SK-N-SH treated with all-trans-retinoic acid at 6 μM for 48 hours (cell line): ENCODE results near the gene EPC2.

Experiments
- ATAC-seq: fragments of 200-7000 bp; cut with Tn5 transposase; 3 replicates; pipeline ENCODE4 v1.9.1; 2020; ENCODE audit warnings: mild to moderate bottlenecking, moderate library complexity
- ARNTL ChIP-seq: fragments of 450-650 bp; formaldehyde crosslinking; IDR thresholded peaks from 2 replicates; pipeline ENCODE4 v1.5.0; 2020; ENCODE audit warnings: low read depth, mild to moderate bottlenecking, moderate library complexity, borderline replicate concordance
- BACH2 ChIP-seq: fragments of 250-450 bp; sonication (Bioruptor Pico); IDR thresholded peaks from 2 replicates; pipeline ENCODE4 v1.9.0; 2021; ENCODE audit warnings: mild to moderate bottlenecking, borderline replicate concordance
- CREB5 ChIP-seq: fragments of 250-450 bp; sonication (Bioruptor Pico); IDR thresholded peaks from 2 replicates; pipeline ENCODE4 v1.5.1; 2020; ENCODE audit warnings: low read depth, mild to moderate bottlenecking, moderate library complexity
- CSDC2 ChIP-seq: fragments of 250-450 bp; sonication (Bioruptor Pico); IDR thresholded peaks from 2 replicates; pipeline ENCODE4 v1.5.0; 2020; ENCODE audit warnings: mild to moderate bottlenecking, moderate library complexity
- CSRNP3 ChIP-seq: fragments of 250-450 bp; sonication (Bioruptor Pico); IDR thresholded peaks from 2 replicates; pipeline ENCODE4 v1.5.1; 2021; ENCODE audit warnings: mild to moderate bottlenecking, moderate library complexity
- ESRRG ChIP-seq: fragments of 250-450 bp; sonication (Bioruptor Pico); IDR thresholded peaks from 2 replicates; pipeline ENCODE4 v1.6.1; 2021; ENCODE audit warnings: mild to moderate bottlenecking
- GLIS3 ChIP-seq: fragments of 250-450 bp; sonication (Bioruptor Pico); IDR thresholded peaks from 2 replicates; pipeline ENCODE4 v1.5.0; 2020; ENCODE audit warnings: mild to moderate bottlenecking, moderate library complexity
- ISL1 ChIP-seq: fragments of 250-450 bp; sonication (Bioruptor Pico); IDR thresholded peaks from 2 replicates; pipeline ENCODE4 v2.1.2; 2022; ENCODE audit warnings: mild to moderate bottlenecking, moderate library complexity
- OSR1 ChIP-seq: fragments of 250-450 bp; sonication (Bioruptor Pico); IDR thresholded peaks from 2 replicates; pipeline ENCODE4 v1.8.0; 2022; ENCODE audit warnings: moderate library complexity, mild to moderate bottlenecking, inconsistent platforms
- PPARA ChIP-seq: fragments of 250-450 bp; sonication (Bioruptor Pico); IDR thresholded peaks from 2 replicates; pipeline ENCODE4 v1.5.0; 2020; ENCODE audit warnings: mild to moderate bottlenecking, borderline replicate concordance
- RARB ChIP-seq: fragments of 250-450 bp; sonication (Bioruptor Pico); IDR thresholded peaks from 2 replicates; pipeline ENCODE4 v1.8.0; 2021; ENCODE audit warnings: mild to moderate bottlenecking, moderate library complexity
- SNAI2 ChIP-seq: fragments of 250-450 bp; sonication (Bioruptor Pico); IDR thresholded peaks from 2 replicates; pipeline ENCODE4 v1.5.0; 2020; ENCODE audit warnings: mild to moderate bottlenecking, moderate library complexity
- TCF4 ChIP-seq: fragments of 250-450 bp; sonication (Bioruptor Pico); IDR thresholded peaks from 2 replicates; pipeline ENCODE4 v1.8.0; 2021; ENCODE audit warnings: mild to moderate bottlenecking, moderate library complexity, borderline replicate concordance
- TOX ChIP-seq: fragments of 250-450 bp; sonication (Bioruptor Pico); IDR thresholded peaks from 2 replicates; pipeline ENCODE4 v1.8.0; 2021; ENCODE audit warnings: mild to moderate bottlenecking, moderate library complexity, borderline replicate concordance
- TSHZ2 ChIP-seq: fragments of 250-450 bp; sonication (Bioruptor Pico); IDR thresholded peaks from 2 replicates; pipeline ENCODE4 v1.5.0; 2020; ENCODE audit warnings: mild to moderate bottlenecking, moderate library complexity
- ZC3H10 ChIP-seq: fragments of 250-450 bp; sonication (Bioruptor Pico); IDR thresholded peaks from 2 replicates; pipeline ENCODE4 v1.5.1; 2021; ENCODE audit warnings: mild to moderate bottlenecking, moderate library complexity
- ZFP3 ChIP-seq: fragments of 250-450 bp; sonication (Bioruptor Pico); IDR thresholded peaks from 2 replicates; pipeline ENCODE4 v1.5.0; 2020; ENCODE audit warnings: mild to moderate bottlenecking, moderate library complexity
- ZFP30 ChIP-seq: fragments of 450-650 bp; formaldehyde crosslinking; IDR thresholded peaks from 2 replicates; pipeline ENCODE4 v1.5.0; 2022; ENCODE audit warnings: mild to moderate bottlenecking, moderate library complexity
- ZNF565 ChIP-seq: fragments of 450-650 bp; formaldehyde crosslinking; conservative IDR thresholded peaks from 2 replicates; pipeline ENCODE4 v1.5.0; 2020; ENCODE audit warnings: low read depth, mild to moderate bottlenecking, moderate library complexity
- ZNF70 ChIP-seq: fragments of 450-650 bp; formaldehyde crosslinking; IDR thresholded peaks from 2 replicates; pipeline ENCODE4 v1.5.0; 2020; ENCODE audit warnings: mild to moderate bottlenecking, moderate library complexity
- ZNF8 ChIP-seq: fragments of 450-650 bp; formaldehyde crosslinking; IDR thresholded peaks from 2 replicates; pipeline ENCODE4 v1.5.0; 2020; ENCODE audit warnings: mild to moderate bottlenecking, moderate library complexity
- TF ChIP-seq, protein P1 (sequence below): fragments of 250-450 bp; sonication (Bioruptor Pico); IDR thresholded peaks from 2 replicates; pipeline ENCODE4 v1.8.0; 2020; ENCODE audit warnings: mild to moderate bottlenecking, moderate library complexity, borderline replicate concordance

The EPC2 gene

DNA sequence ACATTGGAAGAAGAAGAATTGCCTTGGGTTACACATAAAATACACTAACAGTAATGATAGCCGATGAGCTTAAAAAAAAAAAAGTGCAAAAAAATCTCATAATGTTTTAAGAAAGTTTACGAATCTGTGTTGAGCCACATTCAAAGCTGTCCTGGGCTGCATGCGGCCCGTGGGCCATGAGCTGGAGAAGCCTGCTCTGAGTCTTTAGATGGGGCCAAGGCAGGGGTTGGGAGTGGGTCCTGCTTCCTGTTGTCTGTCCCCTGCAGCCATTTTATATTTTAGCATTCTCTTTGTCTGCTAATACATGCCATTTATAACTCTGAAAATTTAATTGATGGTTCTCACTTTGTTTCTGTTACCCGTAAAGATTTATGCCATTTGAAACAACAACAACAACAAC, 93.2 kb downstream of the EPC2 start (continued):
- TF ChIP-seq CSDC2 (CRISPR knock-in tag) (no peak), ZNF565 (CRISPR knock-in tag) (no peak), ZFP3 (no peak), CSRNP3 (no peak), ZNF70 (CRISPR knock-in tag) (no peak), ZC3H10 (no peak), ZFP30 (CRISPR knock-in tag) (no peak)

GRCh38 chr2:148739454-148740105, 95.0 kb downstream of the EPC2 start:
- no peak for TF ChIP-seq ZNF70 (CRISPR knock-in tag)
- no peak for TF ChIP-seq ESRRG (CRISPR knock-in tag)
- no peak for TF ChIP-seq ARNTL
- no peak for TF ChIP-seq ZNF565 (CRISPR knock-in tag)
- TF ChIP-seq TCF4: no peak
- TF ChIP-seq ISL1 (CRISPR knock-in tag): no peak
- TF ChIP-seq TOX: no peak
- TF ChIP-seq, protein P1, sequence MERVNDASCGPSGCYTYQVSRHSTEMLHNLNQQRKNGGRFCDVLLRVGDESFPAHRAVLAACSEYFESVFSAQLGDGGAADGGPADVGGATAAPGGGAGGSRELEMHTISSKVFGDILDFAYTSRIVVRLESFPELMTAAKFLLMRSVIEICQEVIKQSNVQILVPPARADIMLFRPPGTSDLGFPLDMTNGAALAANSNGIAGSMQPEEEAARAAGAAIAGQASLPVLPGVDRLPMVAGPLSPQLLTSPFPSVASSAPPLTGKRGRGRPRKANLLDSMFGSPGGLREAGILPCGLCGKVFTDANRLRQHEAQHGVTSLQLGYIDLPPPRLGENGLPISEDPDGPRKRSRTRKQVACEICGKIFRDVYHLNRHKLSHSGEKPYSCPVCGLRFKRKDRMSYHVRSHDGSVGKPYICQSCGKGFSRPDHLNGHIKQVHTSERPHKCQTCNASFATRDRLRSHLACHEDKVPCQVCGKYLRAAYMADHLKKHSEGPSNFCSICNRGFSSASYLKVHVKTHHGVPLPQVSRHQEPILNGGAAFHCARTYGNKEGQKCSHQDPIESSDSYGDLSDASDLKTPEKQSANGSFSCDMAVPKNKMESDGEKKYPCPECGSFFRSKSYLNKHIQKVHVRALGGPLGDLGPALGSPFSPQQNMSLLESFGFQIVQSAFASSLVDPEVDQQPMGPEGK: no peak
- TF ChIP-seq CREB5 (CRISPR knock-in tag): no peak
- no peak for TF ChIP-seq PPARA (CRISPR knock-in tag)
- TF ChIP-seq ZFP3: no peak
- no peak for TF ChIP-seq CSDC2 (CRISPR knock-in tag)
- no peak for TF ChIP-seq ZFP30 (CRISPR knock-in tag)
- TF ChIP-seq BACH2 (CRISPR knock-in tag): no peak
- TF ChIP-seq OSR1: no peak
- no peak for ATAC-seq

DNA sequence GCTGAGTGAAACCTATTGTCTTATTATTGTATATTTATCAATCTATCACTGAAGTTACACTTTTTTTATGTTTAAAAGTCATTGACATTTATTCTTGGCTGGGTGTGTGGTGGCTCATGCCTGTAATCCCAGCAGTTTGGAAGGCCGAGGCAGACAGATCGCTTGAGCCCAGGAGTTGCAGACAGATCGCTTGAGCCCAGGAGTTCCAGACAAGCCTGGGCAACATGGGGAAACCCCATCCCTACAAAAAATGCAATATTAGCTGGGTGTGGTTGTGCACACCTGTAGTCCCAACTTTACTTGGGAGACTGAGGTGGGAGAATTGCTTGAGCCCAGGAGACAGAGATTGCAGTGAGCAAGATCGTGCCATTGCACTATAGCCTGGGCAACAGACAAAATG, 97.8 kb downstream of the EPC2 start:
- TF ChIP-seq GLIS3 (CRISPR knock-in tag): no peak
- no peak for TF ChIP-seq ARNTL
- TF ChIP-seq SNAI2 (CRISPR knock-in tag): no peak
- TF ChIP-seq ISL1 (CRISPR knock-in tag): no peak
- TF ChIP-seq TCF4: no peak
- TF ChIP-seq ESRRG (CRISPR knock-in tag): no peak
- TF ChIP-seq ZNF8 (CRISPR knock-in tag): no peak
- no peak for TF ChIP-seq ZFP30 (CRISPR knock-in tag)
- TF ChIP-seq CREB5 (CRISPR knock-in tag): no peak
- TF ChIP-seq ZFP3: no peak
- ATAC-seq: no peak

DNA sequence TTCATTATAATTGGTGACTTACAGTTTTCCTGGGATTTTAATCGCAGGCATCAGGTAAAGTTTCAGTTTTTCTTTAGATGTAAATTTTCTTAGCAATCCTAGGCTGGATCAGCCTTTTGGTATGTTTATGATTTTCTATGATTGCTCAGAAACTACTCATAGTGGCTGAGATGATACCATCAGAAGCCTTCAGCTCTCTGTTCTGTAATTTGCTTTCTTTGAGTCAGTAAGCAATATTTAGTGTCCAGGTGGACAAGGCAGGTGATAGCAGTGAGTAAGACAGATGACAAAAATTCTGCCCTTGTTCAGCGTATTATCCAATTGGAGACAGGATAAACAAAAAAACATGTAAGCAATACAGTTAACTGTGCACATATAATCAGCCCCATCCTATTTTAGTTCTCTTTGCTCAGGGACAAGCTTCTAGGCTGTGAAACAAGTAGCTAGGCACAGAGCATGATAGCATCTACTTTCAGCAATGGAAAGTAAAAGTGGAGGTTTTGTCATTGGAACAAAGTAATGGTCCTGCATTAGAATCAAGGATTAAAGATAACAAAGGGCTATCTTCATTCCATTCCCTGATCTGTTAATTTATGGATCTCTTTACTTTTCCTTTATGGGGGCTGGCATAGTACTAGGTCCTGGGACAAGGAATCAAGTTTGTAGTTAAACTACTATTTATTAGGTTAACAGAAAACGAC, 100.8 kb downstream of the EPC2 start:
- ATAC-seq: no peak
- no peak for TF ChIP-seq BACH2 (CRISPR knock-in tag)
- TF ChIP-seq RARB (CRISPR knock-in tag): no peak
- no peak for TF ChIP-seq TSHZ2 (CRISPR knock-in tag)
- no peak for TF ChIP-seq ZFP30 (CRISPR knock-in tag)
- no peak for TF ChIP-seq ARNTL
- TF ChIP-seq ZC3H10: no peak
- TF ChIP-seq SNAI2 (CRISPR knock-in tag): no peak
- no peak for TF ChIP-seq ZNF8 (CRISPR knock-in tag)
- TF ChIP-seq ESRRG (CRISPR knock-in tag): no peak
- TF ChIP-seq, protein P1: no peak
- no peak for TF ChIP-seq TCF4
- no peak for TF ChIP-seq ZNF565 (CRISPR knock-in tag)
- no peak for TF ChIP-seq PPARA (CRISPR knock-in tag)
- no peak for TF ChIP-seq OSR1
